HL-60/S4 treated with retinoic acid at 250 ng/mL for 4 days and 3 days (cell line): ENCODE data around the gene INTS15.
"Not testable (repeated sequence)": the region's sequence is repeated elsewhere in the genome, so short reads cannot be mapped to it uniquely, and the experiment has no call there.

Source experiments
- in situ Hi-C: fragments of 300-500 bp; cut with MboI; formaldehyde crosslinking; loops from 2 replicates; pipeline ENCODE4 v1.7.0; 2022; ENCODE audit warnings: low sequenced_read_pairs

INTS15 gene

GRCh38 chr7:6616854-6617643 is 27.2 kb downstream of the INTS15 start:
- in situ Hi-C loops, result no loop called here

GRCh38 chr7:6618621-6619020 is 28.8 kb downstream of the INTS15 start:
- in situ Hi-C loops, result no loop called here

- in situ Hi-C loops, result no loop called here
These were observed 30.1 kb downstream of the INTS15 start for GRCh38 chr7:6619961-6620360.

- in situ Hi-C loops, result no loop called here
These were observed 31.6 kb downstream of the INTS15 start for GRCh38 chr7:6621195-6622133.

- in situ Hi-C loops, result no loop called here
These were observed 32.4 kb downstream of the INTS15 start for GRCh38 chr7:6622134-6622710.

- in situ Hi-C loops, result no loop called here
These were observed 33.9 kb downstream of the INTS15 start for GRCh38 chr7:6623589-6624245.

GRCh38 chr7:6624246-6624611 is 34.4 kb downstream of the INTS15 start:
- in situ Hi-C loops, result no loop called here

- in situ Hi-C loops, result no loop called here
These were observed 38.2 kb downstream of the INTS15 start for GRCh38 chr7:6628045-6628444.

- in situ Hi-C loops, result no loop called here
These were observed 40.4 kb downstream of the INTS15 start for GRCh38 chr7:6630007-6630849.

- in situ Hi-C loops, result no loop called here
These were observed 41.8 kb downstream of the INTS15 start for GRCh38 chr7:6631605-6632004.

- in situ Hi-C loops, result no loop called here
These were observed 44.2 kb downstream of the INTS15 start for GRCh38 chr7:6634021-6634420.

GRCh38 chr7:6634971-6635370 is 45.1 kb downstream of the INTS15 start:
- in situ Hi-C loops, result not testable (repeated sequence)

- in situ Hi-C loops, result no loop called here
These were observed 47.1 kb downstream of the INTS15 start, which contains the start of gene ZNF316 for GRCh38 chr7:6636741-6637543. TSS of gene ZNF316 (plus strand) at chr7:6637318. CDS start at chr7:6642410, 5,092 bp downstream.

- in situ Hi-C loops, result no loop called here
These were observed 47.9 kb downstream of the INTS15 start for GRCh38 chr7:6637544-6638229.

- in situ Hi-C loops, result no loop called here
These were observed 49.2 kb downstream of the INTS15 start for GRCh38 chr7:6639032-6639431.

GRCh38 chr7:6639627-6640026 is 49.8 kb downstream of the INTS15 start:
- in situ Hi-C loops, result no loop called here

- in situ Hi-C loops, result no loop called here
These were observed 50.5 kb downstream of the INTS15 start for GRCh38 chr7:6640246-6640721.

- in situ Hi-C loops, result no loop called here
These were observed 51.6 kb downstream of the INTS15 start for GRCh38 chr7:6641305-6642035.
